IPS-NIHi7 (cell line): Measurements from ENCODE around the gene NELFB.

Source experiments
- DNase-seq: peaks from one replicate; pipeline ENCODE4 v3.0.0; 2012; ENCODE audit warnings: mixed read lengths; ENCODE audit errors: extremely low spot score

Gene NELFB

GRCh38 chr9:137254624-137255447 is at the start of gene NELFB:
Gene NELFB (plus strand): TSS chr9:137255327.
- DNase-seq: peak; percentile 99

- DNase-seq: no peak
Measured at GRCh38 chr9:137206602-137207001, 48.5 kb upstream of the NELFB start.

DNA sequence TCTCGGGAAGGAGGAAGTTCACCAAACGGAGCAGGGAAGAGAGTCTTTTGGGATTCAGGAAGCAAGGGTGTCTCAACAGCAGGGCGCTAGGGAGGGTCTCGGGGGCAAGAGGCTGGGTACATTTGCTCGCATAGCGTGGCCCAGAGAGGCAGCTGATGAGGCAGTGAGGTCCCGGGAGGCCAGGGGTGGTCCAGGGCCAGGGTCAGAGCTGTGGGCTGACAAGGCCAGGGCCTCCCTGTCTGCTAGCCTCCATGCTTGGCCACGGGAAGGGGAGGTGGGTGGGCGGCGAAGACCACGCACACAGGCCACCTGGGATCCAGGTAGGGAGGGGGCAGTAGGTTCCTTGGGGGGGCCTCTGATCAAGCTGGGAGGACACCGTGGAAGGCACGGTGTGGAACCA is 43.6 kb upstream of the NELFB start:
- DNase-seq: no peak

GRCh38 chr9:137212520-137212919 is 42.6 kb upstream of the NELFB start:
- no peak for DNase-seq

DNA sequence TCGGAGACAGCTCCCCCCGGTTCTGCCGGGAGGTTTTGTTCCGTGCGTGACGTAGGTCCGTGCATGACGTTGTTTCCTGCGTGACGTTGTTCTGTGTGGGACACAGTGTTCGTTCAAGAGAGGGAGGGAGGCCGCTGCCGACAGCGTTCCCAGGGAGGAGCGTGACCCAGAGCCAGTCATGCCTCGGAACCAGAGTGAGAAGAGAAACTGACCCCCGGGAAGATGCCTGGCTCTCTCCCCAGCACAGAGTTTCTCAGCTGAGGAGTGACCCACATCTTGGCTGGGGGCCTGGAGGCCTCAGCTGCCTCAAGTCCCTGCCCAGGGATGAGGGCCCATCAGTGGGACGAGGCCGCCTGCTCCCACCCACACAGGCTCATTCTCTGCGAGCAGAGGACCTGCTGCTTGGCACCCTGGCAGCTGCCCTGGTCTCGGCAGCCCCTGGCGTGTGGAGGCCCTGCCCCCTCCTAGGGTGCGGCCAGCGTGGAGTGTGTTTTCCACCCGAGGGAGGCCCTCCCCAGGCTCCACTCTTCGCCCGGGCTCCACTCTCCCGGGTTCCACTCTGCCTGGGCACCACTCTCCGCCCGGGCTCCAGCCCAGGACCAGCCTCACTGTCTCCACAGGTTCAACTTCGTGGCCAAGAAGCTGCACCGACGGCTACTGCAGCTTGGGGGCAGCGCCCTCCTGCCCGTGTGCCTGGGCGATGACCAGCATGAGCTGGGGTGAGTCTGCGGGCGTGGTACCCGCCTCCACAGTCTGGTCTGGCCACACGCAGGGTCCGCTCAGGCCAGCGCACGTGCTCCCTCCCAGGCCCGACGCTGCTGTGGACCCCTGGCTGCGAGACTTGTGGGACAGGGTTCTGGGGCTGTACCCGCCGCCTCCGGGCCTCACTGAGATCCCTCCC is 41.7 kb upstream of the NELFB start:
- no peak for DNase-seq

DNA sequence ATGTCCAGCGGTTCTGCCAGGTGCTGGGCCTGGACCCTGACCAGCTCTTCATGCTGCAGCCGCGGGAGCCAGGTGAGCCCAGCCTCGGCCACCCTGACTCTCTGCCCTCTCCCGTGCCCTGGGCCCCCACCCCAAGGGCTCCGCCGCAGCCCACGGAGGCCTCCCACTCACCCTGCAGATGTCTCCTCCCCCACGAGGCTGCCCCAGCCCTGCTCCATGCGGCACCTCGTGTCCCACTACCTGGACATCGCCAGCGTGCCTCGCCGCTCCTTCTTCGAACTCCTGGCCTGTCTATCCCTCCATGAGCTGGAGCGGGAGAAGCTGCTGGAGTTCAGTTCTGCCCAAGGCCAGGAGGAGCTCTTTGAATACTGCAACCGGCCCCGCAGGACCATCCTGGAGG is 40.5 kb upstream of the NELFB start:
- DNase-seq: no peak

DNA sequence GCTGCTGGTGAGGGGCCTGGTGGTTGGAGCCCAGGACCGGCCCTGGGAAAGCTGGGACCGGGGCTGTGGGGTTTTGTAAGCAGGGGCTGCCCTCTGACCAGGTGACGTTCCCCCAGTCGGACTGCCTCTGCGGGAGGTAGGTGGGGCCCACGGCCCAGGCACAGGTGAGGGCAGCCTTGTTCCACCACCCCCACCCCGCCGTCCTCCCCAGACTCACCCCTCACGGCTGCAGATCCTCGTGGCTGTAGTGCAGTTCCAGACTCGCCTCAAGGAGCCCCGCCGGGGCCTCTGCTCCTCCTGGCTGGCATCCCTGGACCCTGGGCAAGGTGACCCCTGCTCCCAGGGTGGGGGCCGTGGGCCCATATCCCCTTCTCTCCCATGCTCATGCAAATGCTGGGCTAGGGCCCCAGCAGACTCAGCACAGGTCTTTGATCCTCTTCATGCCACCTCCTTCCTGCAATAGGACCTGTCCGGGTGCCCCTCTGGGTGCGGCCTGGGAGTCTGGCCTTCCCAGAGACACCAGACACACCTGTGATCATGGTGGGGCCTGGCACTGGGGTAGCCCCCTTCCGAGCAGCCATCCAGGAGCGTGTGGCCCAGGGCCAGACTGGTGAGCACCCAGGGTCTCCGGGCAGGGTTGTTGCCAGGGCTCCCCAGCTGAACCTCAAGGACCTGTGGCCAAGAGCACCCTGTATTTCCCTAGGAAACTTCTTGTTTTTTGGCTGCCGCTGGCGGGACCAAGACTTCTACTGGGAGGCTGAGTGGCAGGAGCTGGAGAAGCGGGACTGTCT is 39.7 kb upstream of the NELFB start:
- no peak for DNase-seq

DNA sequence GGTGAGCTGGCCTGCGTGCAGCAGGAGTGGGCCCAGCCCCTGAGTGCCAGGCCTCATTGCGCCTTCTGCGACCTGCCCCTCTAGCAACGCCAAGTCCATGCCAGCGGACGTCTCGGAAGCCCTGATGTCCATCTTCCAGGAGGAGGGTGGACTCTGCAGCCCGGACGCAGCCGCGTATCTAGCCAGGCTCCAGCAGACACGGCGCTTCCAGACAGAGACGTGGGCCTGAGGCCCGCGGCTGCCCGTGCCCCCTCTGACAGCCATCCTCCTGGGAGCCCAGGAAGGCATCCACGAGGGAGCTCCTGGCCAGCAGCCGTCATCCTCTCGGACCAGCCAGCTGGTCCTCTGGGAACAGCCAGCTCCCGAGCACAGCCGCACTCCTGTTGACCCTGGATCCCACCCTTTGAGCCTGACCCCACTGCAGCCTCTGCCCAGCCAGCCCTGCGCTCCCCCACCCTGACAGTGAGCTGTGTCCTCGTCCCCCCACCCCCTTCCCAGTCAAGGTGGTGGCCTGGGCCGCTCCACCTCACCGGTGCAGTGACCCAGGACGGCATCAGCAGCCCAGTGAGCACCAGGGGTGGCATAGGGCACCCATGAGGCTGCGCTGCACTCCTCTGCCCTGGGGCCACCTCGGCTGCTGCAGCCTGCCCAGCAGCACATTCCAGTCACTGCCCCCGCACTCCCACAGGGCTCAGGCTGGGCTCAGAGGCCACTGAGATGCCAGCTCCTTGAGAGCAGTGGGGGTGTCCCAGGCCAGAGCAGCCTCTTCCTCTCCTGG is 38.8 kb upstream of the NELFB start:
- no peak for DNase-seq

DNA sequence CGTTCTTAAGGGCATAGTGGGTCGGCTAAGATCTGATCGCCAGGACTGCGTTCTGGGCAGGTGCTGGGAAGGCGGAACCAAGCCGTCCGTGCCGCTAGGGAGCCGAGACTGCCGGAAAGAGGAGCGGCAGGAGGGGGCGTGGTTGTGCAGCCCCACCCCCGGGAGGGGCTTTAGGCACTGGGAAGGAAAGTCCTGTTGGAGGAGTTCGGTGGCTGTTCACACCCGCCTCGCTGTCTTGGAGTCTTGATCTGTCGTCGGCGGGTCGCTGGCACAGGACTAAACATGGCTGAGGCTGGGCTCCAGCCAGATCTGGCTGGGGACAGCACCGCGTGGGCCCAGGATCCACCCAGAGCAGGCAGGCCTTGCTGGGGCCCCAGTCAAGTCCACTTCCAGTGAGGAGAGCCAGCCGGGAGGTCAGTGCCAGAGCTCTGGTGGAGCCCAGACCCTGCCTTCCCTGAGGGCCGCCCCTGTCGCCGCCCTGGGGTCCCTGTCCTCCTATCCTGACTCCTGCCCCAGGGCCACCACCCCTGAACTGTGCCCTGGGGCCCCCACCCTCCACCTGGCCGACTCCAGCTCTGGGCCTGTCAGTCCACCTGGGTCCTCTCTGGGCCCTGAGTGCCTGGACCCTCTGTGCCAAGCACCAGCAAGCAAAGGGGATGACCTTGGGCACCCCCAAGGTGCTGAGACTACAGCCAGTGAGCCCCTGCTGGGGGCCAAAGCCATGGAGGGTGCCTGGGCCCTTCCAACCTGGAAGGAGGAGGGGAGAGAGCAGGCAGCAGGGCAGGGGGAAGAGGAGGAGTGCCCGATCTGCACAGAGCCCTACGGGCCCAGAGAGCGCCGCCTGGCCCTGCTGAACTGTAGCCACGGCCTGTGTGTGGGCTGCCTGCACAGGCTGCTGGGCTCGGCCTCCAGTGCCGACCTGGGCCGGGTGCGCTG is 37.6 kb upstream of the NELFB start:
- DNase-seq: peak; percentile 88

DNA sequence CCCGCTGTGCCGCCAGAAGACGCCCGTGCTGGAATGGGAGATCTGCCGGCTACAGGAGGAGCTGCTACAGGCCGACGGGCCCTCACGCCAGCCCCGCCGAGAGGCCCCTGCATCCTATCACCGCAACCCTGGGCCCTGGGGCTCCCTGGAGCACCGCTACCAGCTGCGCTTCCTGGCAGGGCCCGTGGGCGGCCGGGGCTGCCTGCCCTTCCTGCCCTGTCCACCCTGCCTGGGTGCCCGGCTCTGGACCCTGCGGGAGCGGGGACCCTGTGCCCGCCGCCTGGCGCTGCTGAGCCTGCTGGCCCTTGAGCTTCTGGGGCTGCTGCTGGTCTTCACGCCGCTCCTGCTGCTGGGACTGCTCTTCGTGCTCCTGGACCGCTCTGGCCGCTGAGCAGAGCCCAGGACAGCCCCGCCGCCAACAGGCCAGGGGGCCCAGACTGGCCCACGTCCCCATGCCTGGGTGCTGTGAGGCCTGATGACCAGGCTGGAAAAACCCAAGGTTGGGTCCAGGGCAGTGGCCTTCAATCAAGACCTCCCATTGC is 36.8 kb upstream of the NELFB start:
- no peak for DNase-seq

GRCh38 chr9:137218754-137219271 is 36.3 kb upstream of the NELFB start:
- peak; percentile 41 for DNase-seq

GRCh38 chr9:137219757-137220316 is 35.3 kb upstream of the NELFB start:
- DNase-seq: no peak

GRCh38 chr9:137220317-137221094 is 34.6 kb upstream of the NELFB start:
- no peak for DNase-seq

DNA sequence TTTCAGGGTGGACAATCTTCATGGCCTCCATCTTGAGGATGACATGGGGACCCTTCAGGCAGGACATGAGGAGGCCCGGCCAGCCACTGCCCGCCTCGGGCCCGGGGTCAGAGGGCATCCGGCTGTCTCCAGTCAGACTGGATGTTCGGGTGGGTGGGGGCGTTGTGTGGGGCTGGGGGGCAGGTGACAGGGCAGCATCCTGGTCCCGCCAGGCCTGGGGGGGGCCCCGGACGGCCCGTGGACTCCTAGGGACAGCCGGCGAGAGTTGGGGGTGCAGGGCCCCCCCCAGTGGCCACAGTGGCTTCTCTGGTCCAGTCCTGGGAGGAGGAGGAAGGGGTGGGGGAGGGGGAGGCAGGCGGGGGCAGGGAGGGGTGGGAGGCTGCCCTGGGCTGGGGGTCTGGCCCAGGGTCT is 34.0 kb upstream of the NELFB start:
- DNase-seq: no peak

DNA sequence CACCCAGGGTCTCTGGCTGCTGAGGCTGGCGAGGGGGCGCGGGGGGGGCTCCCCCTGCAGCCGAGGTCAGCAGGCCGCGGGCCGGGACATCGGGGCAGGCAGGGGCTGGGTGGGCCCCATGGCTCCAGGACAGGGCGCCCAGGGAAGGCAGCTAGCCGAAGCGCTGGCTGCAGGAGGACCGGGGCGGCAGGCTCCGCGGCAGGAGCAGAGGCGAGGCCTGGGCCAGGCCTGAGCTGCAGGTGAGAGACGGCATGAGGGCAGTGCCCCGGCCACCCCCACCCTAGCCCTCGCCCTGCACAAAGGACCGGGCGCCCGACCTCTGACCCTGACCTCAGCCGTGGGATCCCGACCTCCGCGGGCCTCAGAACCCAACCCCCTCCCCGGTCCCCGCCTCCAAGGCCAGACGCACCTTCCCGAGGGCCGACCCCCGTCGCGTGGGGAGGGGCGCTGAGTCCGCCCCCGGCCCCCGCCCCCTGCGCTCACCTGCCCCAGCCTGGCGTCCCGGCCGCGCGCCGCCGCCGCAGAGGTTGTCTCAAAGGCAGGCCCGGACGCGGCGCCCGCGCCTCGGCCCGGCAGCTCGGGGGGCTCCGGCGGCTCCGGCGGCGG is 33.5 kb upstream of the NELFB start:
- DNase-seq: no peak

- no peak for DNase-seq
Measured at GRCh38 chr9:137222190-137223077, 32.7 kb upstream of the NELFB start, which contains the start of gene RNF208. Gene RNF208 (minus strand): TSS chr9:137222240. CDS start chr9:137221212, 1,028 bp downstream.
